Neural cell (in vitro differentiated cells): Measurements from ENCODE around the gene HDGFL3. TPM values are rescaled to one million over a fixed set of nuclear protein-coding genes. Genes with fewer than 3 reads are reported as not detected.
"Not testable (repeated sequence)": the region's sequence is repeated elsewhere in the genome, so short reads cannot be mapped to it uniquely, and the experiment has no call there.

Experiments
- H2AFZ ChIP-seq: fragments of 200-600, 300-800 bp; sonication (generic), shearing (Covaris generic); 2 replicates; pipeline ENCODE4 v1.6.0; 2014; ENCODE audit warnings: low read depth, mild to moderate bottlenecking, antibody characterized with exemption, low read length, moderate library complexity
- H3F3A ChIP-seq: fragments of 200-600 bp; shearing (Covaris generic); 2 replicates; pipeline ENCODE4 v1.6.1; 2016; ENCODE audit warnings: mild to moderate bottlenecking, moderate library complexity, mixed read lengths, antibody characterized with exemption, low read length; ENCODE audit not compliant: insufficient read depth, poor library complexity, severe bottlenecking
- H3K27ac ChIP-seq: fragments of 200-600, 300-800 bp; sonication (generic), shearing (Covaris generic); 2 replicates; pipeline ENCODE4 v1.5.1; 2014; ENCODE audit warnings: mild to moderate bottlenecking, low read length, moderate library complexity
- H3K27me3 ChIP-seq: fragments of 300-800, 200-600 bp; sonication (generic), shearing (Covaris generic); 2 replicates; pipeline ENCODE4 v1.6.0; 2014; ENCODE audit warnings: mild to moderate bottlenecking, low read depth, low read length, moderate library complexity; ENCODE audit not compliant: insufficient read depth
- H3K36me3 ChIP-seq: fragments of 300-800, 200-600 bp; sonication (generic), shearing (Covaris generic); 2 replicates; pipeline ENCODE4 v1.5.1; 2014; ENCODE audit warnings: mild to moderate bottlenecking, antibody characterized with exemption, low read length, moderate library complexity; ENCODE audit not compliant: insufficient read depth
- H3K4me2 ChIP-seq: fragments of 300-800, 200-600 bp; sonication (generic), shearing (Covaris generic); 2 replicates; pipeline ENCODE4 v1.6.0; 2014; ENCODE audit warnings: mild to moderate bottlenecking, low read length
- H3K4me3 ChIP-seq: fragments of 300-800, 200-600 bp; sonication (generic), shearing (Covaris generic); 2 replicates; pipeline ENCODE4 v1.5.1; 2014; ENCODE audit warnings: mild to moderate bottlenecking, low read length, moderate library complexity
- H3K79me2 ChIP-seq: fragments of 200-600 bp; shearing (Covaris generic); replicated peaks from 2 replicates; pipeline ENCODE4 v1.6.0; 2014; ENCODE audit warnings: mild to moderate bottlenecking, low read length, moderate library complexity; ENCODE audit not compliant: insufficient read depth
- H3K9ac ChIP-seq: fragments of 300-800, 200-600 bp; sonication (generic), shearing (Covaris generic); 2 replicates; pipeline ENCODE4 v1.6.1; 2016; ENCODE audit warnings: mild to moderate bottlenecking, low read length, mixed read lengths
- H3K9me2 ChIP-seq: fragments of 200-600 bp; shearing (Covaris generic); 2 replicates; pipeline ENCODE4 v1.6.1; 2016; ENCODE audit warnings: mild to moderate bottlenecking, low read length, mixed read lengths; ENCODE audit not compliant: insufficient read depth
- H3K9me3 ChIP-seq: fragments of 200-600, 300-800 bp; sonication (generic), shearing (Covaris generic); 2 replicates; pipeline ENCODE4 v1.6.1; 2016; ENCODE audit warnings: mild to moderate bottlenecking, mixed run types, low read length, moderate library complexity, mixed read lengths
- H4K20me1 ChIP-seq: fragments of 200-600 bp; shearing (Covaris generic); 2 replicates; pipeline ENCODE4 v1.6.1; 2016; ENCODE audit warnings: mild to moderate bottlenecking, mixed run types; ENCODE audit not compliant: insufficient read depth
- EP300 ChIP-seq: fragments of 450-650 bp; conservative IDR thresholded peaks from 2 replicates; pipeline ENCODE4 v1.6.1; 2014; ENCODE audit warnings: antibody characterized with exemption, mild to moderate bottlenecking, moderate library complexity; ENCODE audit not compliant: poor library complexity, severe bottlenecking
- EZH2 ChIP-seq: fragments of 200-600, 300-800 bp; shearing (Covaris generic), sonication (generic); IDR thresholded peaks from 2 replicates; pipeline ENCODE4 v1.6.1; 2014; ENCODE audit warnings: antibody characterized with exemption, low read length, borderline replicate concordance, mild to moderate bottlenecking; ENCODE audit not compliant: insufficient read depth, poor library complexity, severe bottlenecking
- MXI1 ChIP-seq: fragments of 450-650 bp; conservative IDR thresholded peaks from 2 replicates; pipeline ENCODE4 v1.6.1; 2014; ENCODE audit warnings: antibody characterized with exemption, mild to moderate bottlenecking; ENCODE audit not compliant: poor library complexity, severe bottlenecking
- POLR2AphosphoS5 ChIP-seq: IDR thresholded peaks from 2 replicates; pipeline ENCODE4 v1.6.1; 2012
- RAD21 ChIP-seq: fragments of 450-650 bp; conservative IDR thresholded peaks from 2 replicates; pipeline ENCODE4 v1.6.1; 2014; ENCODE audit warnings: antibody characterized with exemption, mild to moderate bottlenecking, moderate library complexity
- SMC3 ChIP-seq: fragments of 450-650 bp; conservative IDR thresholded peaks from 2 replicates; pipeline ENCODE4 v1.6.1; 2014; ENCODE audit warnings: antibody characterized with exemption, mild to moderate bottlenecking, moderate library complexity; ENCODE audit not compliant: poor library complexity
- TAF1 ChIP-seq: IDR thresholded peaks from 2 replicates; pipeline ENCODE4 v1.6.1; 2012; ENCODE audit warnings: low read depth
- polyA plus RNA-seq: library from polyadenylated mRNA; depleted of rRNA; stranded (reverse); fragments of >200 nt; gene quantifications from 2 replicates; pipeline ENCODE4 v1.2.3, GENCODE V29; 2014
- TF ChIP-seq, protein P1 (sequence below): fragments of 450-650 bp; IDR thresholded peaks from 2 replicates; pipeline ENCODE4 v1.5.1; 2014; ENCODE audit warnings: antibody characterized with exemption, mild to moderate bottlenecking, moderate library complexity; ENCODE audit not compliant: poor library complexity, severe bottlenecking
- TF ChIP-seq, protein P2 (sequence below): IDR thresholded peaks from 2 replicates; pipeline ENCODE4 v1.6.1; 2012; ENCODE audit warnings: borderline replicate concordance

HDGFL3 gene
- polyA plus RNA-seq, 1 donor from 2014 or later = 339 TPM

DNA sequence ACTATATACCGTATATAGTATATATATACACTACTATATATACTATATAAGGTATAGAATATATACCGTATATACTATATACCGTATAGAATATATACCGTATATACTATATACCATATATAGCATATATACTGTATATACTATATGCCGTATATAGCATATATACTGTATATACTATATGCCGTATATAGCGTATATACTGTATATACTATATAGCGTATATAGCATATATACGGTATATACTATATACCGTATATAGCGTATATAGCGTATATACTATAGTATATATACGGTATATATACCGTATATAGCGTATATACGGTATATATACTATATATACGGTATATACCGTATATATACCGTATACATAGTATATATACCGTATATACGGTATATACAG is 22.6 kb upstream of the HDGFL3 start (continued):
- TF ChIP-seq MXI1 = no peak
- no peak for TF ChIP-seq RAD21

DNA sequence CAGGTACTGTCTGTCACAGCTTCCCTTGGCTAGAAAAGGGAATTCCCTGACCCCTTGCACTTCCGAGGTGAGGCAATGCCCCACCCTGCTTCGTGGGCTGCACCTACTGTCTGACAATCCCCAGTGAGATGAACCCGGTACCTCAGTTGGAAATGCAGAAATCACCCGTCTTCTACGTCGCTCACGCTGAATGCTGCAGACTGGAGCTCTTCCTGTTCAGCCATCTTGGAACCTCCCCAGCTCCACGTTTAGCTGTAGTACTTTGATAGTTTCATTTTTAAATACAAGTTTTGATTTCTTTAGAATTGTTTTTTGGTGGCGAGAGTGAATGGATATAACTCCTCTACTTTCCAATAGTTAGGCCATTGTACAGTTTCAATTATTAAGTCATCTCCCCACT is 17.8 kb upstream of the HDGFL3 start:
- Histone ChIP-seq H4K20me1 (no peaks in the 10 kb centered on the region), H2AFZ (no peak overlapping the region), H3K79me2 (no peaks in the 10 kb centered on the region), H3K36me3 (no peaks in the 10 kb centered on the region), H3K27ac (no peak overlapping the region), H3K9me3 (no peaks in the 10 kb centered on the region), H3K9ac (no peak overlapping the region), H3K9me2 (no peaks in the 10 kb centered on the region), H3F3A (no peaks in the 10 kb centered on the region), H3K4me3 (no peak overlapping the region), H3K27me3 (no peaks in the 10 kb centered on the region), H3K4me2 (no peak overlapping the region)
- no peak for TF ChIP-seq MXI1
- TF ChIP-seq TAF1 = no peak
- no peak for TF ChIP-seq RAD21
- TF ChIP-seq, protein P1, sequence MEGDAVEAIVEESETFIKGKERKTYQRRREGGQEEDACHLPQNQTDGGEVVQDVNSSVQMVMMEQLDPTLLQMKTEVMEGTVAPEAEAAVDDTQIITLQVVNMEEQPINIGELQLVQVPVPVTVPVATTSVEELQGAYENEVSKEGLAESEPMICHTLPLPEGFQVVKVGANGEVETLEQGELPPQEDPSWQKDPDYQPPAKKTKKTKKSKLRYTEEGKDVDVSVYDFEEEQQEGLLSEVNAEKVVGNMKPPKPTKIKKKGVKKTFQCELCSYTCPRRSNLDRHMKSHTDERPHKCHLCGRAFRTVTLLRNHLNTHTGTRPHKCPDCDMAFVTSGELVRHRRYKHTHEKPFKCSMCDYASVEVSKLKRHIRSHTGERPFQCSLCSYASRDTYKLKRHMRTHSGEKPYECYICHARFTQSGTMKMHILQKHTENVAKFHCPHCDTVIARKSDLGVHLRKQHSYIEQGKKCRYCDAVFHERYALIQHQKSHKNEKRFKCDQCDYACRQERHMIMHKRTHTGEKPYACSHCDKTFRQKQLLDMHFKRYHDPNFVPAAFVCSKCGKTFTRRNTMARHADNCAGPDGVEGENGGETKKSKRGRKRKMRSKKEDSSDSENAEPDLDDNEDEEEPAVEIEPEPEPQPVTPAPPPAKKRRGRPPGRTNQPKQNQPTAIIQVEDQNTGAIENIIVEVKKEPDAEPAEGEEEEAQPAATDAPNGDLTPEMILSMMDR = no peak
- TF ChIP-seq EP300 = no peak
- no peak for TF ChIP-seq POLR2AphosphoS5
- TF ChIP-seq, protein P2, sequence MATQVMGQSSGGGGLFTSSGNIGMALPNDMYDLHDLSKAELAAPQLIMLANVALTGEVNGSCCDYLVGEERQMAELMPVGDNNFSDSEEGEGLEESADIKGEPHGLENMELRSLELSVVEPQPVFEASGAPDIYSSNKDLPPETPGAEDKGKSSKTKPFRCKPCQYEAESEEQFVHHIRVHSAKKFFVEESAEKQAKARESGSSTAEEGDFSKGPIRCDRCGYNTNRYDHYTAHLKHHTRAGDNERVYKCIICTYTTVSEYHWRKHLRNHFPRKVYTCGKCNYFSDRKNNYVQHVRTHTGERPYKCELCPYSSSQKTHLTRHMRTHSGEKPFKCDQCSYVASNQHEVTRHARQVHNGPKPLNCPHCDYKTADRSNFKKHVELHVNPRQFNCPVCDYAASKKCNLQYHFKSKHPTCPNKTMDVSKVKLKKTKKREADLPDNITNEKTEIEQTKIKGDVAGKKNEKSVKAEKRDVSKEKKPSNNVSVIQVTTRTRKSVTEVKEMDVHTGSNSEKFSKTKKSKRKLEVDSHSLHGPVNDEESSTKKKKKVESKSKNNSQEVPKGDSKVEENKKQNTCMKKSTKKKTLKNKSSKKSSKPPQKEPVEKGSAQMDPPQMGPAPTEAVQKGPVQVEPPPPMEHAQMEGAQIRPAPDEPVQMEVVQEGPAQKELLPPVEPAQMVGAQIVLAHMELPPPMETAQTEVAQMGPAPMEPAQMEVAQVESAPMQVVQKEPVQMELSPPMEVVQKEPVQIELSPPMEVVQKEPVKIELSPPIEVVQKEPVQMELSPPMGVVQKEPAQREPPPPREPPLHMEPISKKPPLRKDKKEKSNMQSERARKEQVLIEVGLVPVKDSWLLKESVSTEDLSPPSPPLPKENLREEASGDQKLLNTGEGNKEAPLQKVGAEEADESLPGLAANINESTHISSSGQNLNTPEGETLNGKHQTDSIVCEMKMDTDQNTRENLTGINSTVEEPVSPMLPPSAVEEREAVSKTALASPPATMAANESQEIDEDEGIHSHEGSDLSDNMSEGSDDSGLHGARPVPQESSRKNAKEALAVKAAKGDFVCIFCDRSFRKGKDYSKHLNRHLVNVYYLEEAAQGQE = no peak
- TF ChIP-seq EZH2 = no peak
- TF ChIP-seq SMC3 = no peak

DNA sequence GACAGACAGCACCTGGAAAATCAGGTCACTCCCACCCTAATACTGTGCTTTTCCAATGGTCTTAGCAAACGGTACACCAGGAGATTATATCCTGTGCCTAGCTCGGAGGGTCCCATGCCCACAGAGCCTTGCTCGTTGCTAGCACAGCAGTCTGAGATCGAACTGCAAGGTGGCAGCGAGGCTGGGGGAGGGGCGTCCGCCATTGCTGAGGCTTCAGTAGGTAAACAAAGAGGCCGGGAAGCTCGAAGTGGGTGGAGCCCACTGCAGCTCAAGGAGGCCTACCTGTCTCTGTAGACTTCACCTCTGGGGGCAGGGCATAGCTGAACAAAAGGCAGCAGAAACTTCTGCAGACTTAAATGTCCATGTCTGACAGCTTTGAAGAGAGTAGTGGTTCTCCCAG is 14.2 kb upstream of the HDGFL3 start:
- not testable (repeated sequence) for H3K79me2 ChIP-seq, H3K27me3 ChIP-seq, H3K9me3 ChIP-seq, H3K27ac ChIP-seq, H3K4me2 ChIP-seq, H3K4me3 ChIP-seq, H3K9ac ChIP-seq, H3K9me2 ChIP-seq, H2AFZ ChIP-seq, H4K20me1 ChIP-seq, H3F3A ChIP-seq, H3K36me3 ChIP-seq
